ENCODE results near the gene IRF4.

DNA sequence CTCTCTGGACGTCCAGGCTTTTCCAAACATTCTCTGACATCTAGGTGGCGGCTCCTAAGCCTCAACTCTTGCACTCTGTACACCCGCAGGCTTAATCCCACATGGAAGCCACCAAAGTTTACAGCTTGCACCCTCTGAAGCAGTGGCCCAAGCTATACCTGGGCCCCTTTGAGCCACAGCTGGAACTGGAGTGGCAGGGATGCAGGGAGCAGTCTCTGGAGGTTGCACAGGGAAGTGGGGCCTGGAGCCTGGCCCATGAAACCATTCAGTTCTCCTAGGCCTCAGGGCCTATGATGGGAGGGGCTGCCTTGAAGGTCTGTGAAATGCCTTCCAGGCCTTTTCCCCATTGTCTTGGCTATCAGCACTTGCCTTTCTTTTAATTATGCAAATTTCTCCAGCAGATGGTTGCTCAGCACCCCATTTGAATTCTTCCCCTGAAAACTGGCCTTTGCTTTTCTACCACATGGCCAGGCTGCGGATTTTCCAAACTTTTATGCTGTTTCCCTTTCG lies 64.9 kb downstream of the IRF4 start:
- TF ChIP-seq, protein P1, sequence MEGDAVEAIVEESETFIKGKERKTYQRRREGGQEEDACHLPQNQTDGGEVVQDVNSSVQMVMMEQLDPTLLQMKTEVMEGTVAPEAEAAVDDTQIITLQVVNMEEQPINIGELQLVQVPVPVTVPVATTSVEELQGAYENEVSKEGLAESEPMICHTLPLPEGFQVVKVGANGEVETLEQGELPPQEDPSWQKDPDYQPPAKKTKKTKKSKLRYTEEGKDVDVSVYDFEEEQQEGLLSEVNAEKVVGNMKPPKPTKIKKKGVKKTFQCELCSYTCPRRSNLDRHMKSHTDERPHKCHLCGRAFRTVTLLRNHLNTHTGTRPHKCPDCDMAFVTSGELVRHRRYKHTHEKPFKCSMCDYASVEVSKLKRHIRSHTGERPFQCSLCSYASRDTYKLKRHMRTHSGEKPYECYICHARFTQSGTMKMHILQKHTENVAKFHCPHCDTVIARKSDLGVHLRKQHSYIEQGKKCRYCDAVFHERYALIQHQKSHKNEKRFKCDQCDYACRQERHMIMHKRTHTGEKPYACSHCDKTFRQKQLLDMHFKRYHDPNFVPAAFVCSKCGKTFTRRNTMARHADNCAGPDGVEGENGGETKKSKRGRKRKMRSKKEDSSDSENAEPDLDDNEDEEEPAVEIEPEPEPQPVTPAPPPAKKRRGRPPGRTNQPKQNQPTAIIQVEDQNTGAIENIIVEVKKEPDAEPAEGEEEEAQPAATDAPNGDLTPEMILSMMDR (IDR thresholded peaks at IDR 0.05; ENCODE audit: insufficient read depth, low read length, poor library complexity, severe bottlenecking) = no peak
- no peak for TF ChIP-seq EZH2phosphoT487 (conservative IDR thresholded peaks at IDR 0.05; ENCODE audit: low read length)
